ENCODE results near the gene MTX1.

- TF ChIP-seq POLR2A (IDR thresholded peaks at IDR 0.05; ENCODE audit: low read depth) = no peak
- no peak for TF ChIP-seq CTCF (IDR thresholded peaks at IDR 0.05)
- no peak for TF ChIP-seq POLR2AphosphoS5 (IDR thresholded peaks at IDR 0.05)
- TF ChIP-seq EP300 (IDR thresholded peaks at IDR 0.05) = no peak
Measured at GRCh38 chr1:155186067-155186793, 22.3 kb upstream of the MTX1 start.

Data from esophagus muscularis mucosa (tissue), 4 donors.